Aorta (tissue), 5 donors: Measurements from ENCODE around the gene ZNF775. TPM values are rescaled to one million over a fixed set of nuclear protein-coding genes. Genes with fewer than 3 reads are reported as not detected.

ENCODE experiments used
- ATAC-seq: fragments of 200-7000 bp; cut with Tn5 transposase; one replicate; pipeline ENCODE4 v1.9.1; 2022; ENCODE audit warnings: moderate library complexity; ENCODE audit not compliant: low FRiP score
- DNase-seq, 2 donors: peaks; one replicate each; pipeline ENCODE4 v3.0.0-alpha.2; 2020
- H3K27ac ChIP-seq, 2 donors: one replicate each; pipeline ENCODE4 v1.5.1; 2013; ENCODE audit warnings: low read length in 2 of 2, mild to moderate bottlenecking in 2 of 2, moderate library complexity in 2 of 2, control low read depth in 1 of 2, inconsistent platforms in 1 of 2, low read depth in 1 of 2
- H3K27me3 ChIP-seq, 2 donors: one replicate each; pipeline ENCODE4 v1.6.1; 2013; ENCODE audit warnings: control low read depth in 1 of 2, low read length in 1 of 2, mild to moderate bottlenecking in 1 of 2, moderate library complexity in 1 of 2; ENCODE audit not compliant: insufficient read depth in 2 of 2, control insufficient read depth in 1 of 2
- H3K36me3 ChIP-seq, 2 donors: one replicate each; pipeline ENCODE4 v1.6.1; 2013; ENCODE audit warnings: control low read depth in 1 of 2, low read length in 1 of 2, mild to moderate bottlenecking in 1 of 2; ENCODE audit not compliant: insufficient read depth in 2 of 2, control insufficient read depth in 1 of 2
- H3K4me1 ChIP-seq, 2 donors: one replicate each; pipeline ENCODE4 v1.6.1; 2013; ENCODE audit warnings: low read length in 2 of 2, control low read depth in 1 of 2, mild to moderate bottlenecking in 1 of 2, moderate library complexity in 1 of 2; ENCODE audit not compliant: insufficient read depth in 2 of 2, control insufficient read depth in 1 of 2
- H3K4me3 ChIP-seq, 2 donors: one replicate each; pipeline ENCODE4 v1.5.1; 2013; ENCODE audit warnings: low read length in 2 of 2, control low read depth in 1 of 2, mild to moderate bottlenecking in 1 of 2
- H3K9me3 ChIP-seq: one replicate; pipeline ENCODE4 v1.6.1; 2013; ENCODE audit warnings: mild to moderate bottlenecking, low read length; ENCODE audit not compliant: control insufficient read depth
- WGBS, 2 donors: extraction: QIAGEN DNeasy Blood & Tissue Kit; methylation state at CpG; one replicate each; pipeline ENCODE4 v1.1.7; 2013; 5-methylcytosine and 5-hydroxymethylcytosine counted together
- intact Hi-C, 2 donors: fragments of 100-400 bp; cut with DNase I; formaldehyde crosslinking; loops; one replicate each; pipeline versions ENCODE4 v1.14.2 to v1.15.0; 2022
- polyA plus RNA-seq, 2 donors: library from polyadenylated mRNA; stranded (reverse); fragments of 200-250 nt; gene quantifications; one replicate each; pipeline ENCODE4 v1.2.3, GENCODE V29; 2013
- total RNA-seq, 2 donors: library from RNA; stranded (reverse); fragmentation: NEBNext Ultra II Directional; extraction: Animal tissue kit (Norgen Biotek cat#: 25700); gene quantifications; one replicate each; pipeline ENCODE4 v1.2.1, GENCODE V29; 2021
- donor health status: healthy with polysubstance abuse.
- donor health status: Bipolar disorder and iron deficiency.
- donor health status: DM: no; HTN: no; CAD: no.
- donor health status: DM: no; HTN: no; CAD: no.
- donor health status: DM: yes; HTN: yes; CAD: no.

ZNF775 gene
- total and polyA plus RNA-seq, 4 donors = 1.9 to 6.4 (median 3.3) TPM

GRCh38 chr7:150363872-150364271 is 15.3 kb upstream of the ZNF775 start:
- intact Hi-C loops = no loop called here
- H3K27ac ChIP-seq = no peak overlapping the region
- no peaks in the 10 kb centered on the region for H3K36me3 ChIP-seq
- H3K4me3 ChIP-seq = no peak overlapping the region
- H3K27me3 ChIP-seq = no peaks in the 10 kb centered on the region
- no peaks in the 10 kb centered on the region for H3K4me1 ChIP-seq
- 87 to 89% methylated on average over 5 of the region's 5 CpGs for WGBS, 2 donors
- H3K9me3 ChIP-seq = no peaks in the 10 kb centered on the region
- ATAC-seq (no peak), DNase-seq (no peak)

- no peak for DNase-seq
- H3K27me3 ChIP-seq = no peaks in the 10 kb centered on the region
- WGBS, 2 donors = 92 to 93% methylated on average over 10 of the region's 10 CpGs
- H3K4me1 ChIP-seq = no peaks in the 10 kb centered on the region
- no peak overlapping the region for H3K4me3 ChIP-seq
- no peaks in the 10 kb centered on the region for H3K36me3 ChIP-seq
- no peak for ATAC-seq
- no peaks in the 10 kb centered on the region for H3K9me3 ChIP-seq
- H3K27ac ChIP-seq = no peak overlapping the region
- intact Hi-C loops = no loop called here
Measured at GRCh38 chr7:150365194-150365593, 13.9 kb upstream of the ZNF775 start.

- DNase-seq (no peak), ATAC-seq (no peak)
- intact Hi-C loops = no loop called here
- no peaks in the 10 kb centered on the region for H3K9me3 ChIP-seq
- no peaks in the 10 kb centered on the region for H3K27me3 ChIP-seq
- WGBS, 2 donors = 86 to 90% methylated on average over 5 of the region's 5 CpGs
- H3K4me1 ChIP-seq = no peaks in the 10 kb centered on the region
- no peak overlapping the region for H3K4me3 ChIP-seq
- H3K36me3 ChIP-seq = no peaks in the 10 kb centered on the region
- H3K27ac ChIP-seq = no peak overlapping the region
Measured at GRCh38 chr7:150365673-150366398, 13.3 kb upstream of the ZNF775 start.

GRCh38 chr7:150367677-150368095 is 11.4 kb upstream of the ZNF775 start:
- ATAC-seq = no peak
- Histone ChIP-seq H3K9me3 (no peaks in the 10 kb centered on the region), H3K27ac (peak overlapping the region in 1 of 2 donors; percentile 62), H3K4me3 (peak overlapping the region in 1 of 2 donors; percentile 24), H3K4me1 (no peaks in the 10 kb centered on the region), H3K27me3 (no peaks in the 10 kb centered on the region), H3K36me3 (no peaks in the 10 kb centered on the region)
- 57 to 59% methylated on average over 8 of the region's 8 CpGs for WGBS, 2 donors
- no peak for DNase-seq
- intact Hi-C loops = loop anchor here (1.0 to 2.0 kb wide), 3 partner anchors 12 to 38 kb away; partner anchors contain the start of gene ZNF775 (in 1 of the 2)

GRCh38 chr7:150368096-150368883 is 10.8 kb upstream of the ZNF775 start, which contains the start of gene REPIN1:
Gene REPIN1, plus strand, starts transcription at chr7:150368822. Its CDS starts 890 bp downstream, at chr7:150369712.
- intact Hi-C loops = loop anchor here (1.0 to 2.0 kb wide), 3 partner anchors 11 to 37 kb away; partner anchors contain the start of gene ZNF775 (in 1 of the 2)
- H3K4me1 ChIP-seq = no peaks in the 10 kb centered on the region
- no peaks in the 10 kb centered on the region for H3K36me3 ChIP-seq
- WGBS, 2 donors = 0 to 1% methylated on average over 71 to 85 of the region's 85 CpGs
- H3K9me3 ChIP-seq = no peaks in the 10 kb centered on the region
- ATAC-seq = peak; percentile 92
- peak; percentile 97 for DNase-seq
- H3K27ac ChIP-seq = peak within 1 kb of the TSS; percentile 62 to 88
- H3K4me3 ChIP-seq = peak within 1 kb of the TSS; percentile 64 to 74
- H3K27me3 ChIP-seq = no peaks in the 10 kb centered on the region

- no peaks in the 10 kb centered on the region for H3K36me3 ChIP-seq
- H3K27ac ChIP-seq = peak overlapping the region; percentile 57 to 88
- peak; percentile 73 for ATAC-seq
- peak; percentile 84 to 91 for DNase-seq
- 1% methylated on average over 45 to 58 of the region's 58 CpGs for WGBS, 2 donors
- intact Hi-C loops = loop anchor here (1.0 to 2.0 kb wide), 3 partner anchors 10 to 36 kb away; partner anchors contain the start of gene ZNF775 (in 1 of the 2)
- peak overlapping the region; percentile 64 to 74 for H3K4me3 ChIP-seq
- no peaks in the 10 kb centered on the region for H3K27me3 ChIP-seq
- no peaks in the 10 kb centered on the region for H3K9me3 ChIP-seq
- no peaks in the 10 kb centered on the region for H3K4me1 ChIP-seq
Measured at GRCh38 chr7:150368884-150369747, 10.0 kb upstream of the ZNF775 start.

- Histone ChIP-seq H3K4me3 (peak overlapping the region in 1 of 2 donors; percentile 64), H3K36me3 (no peaks in the 10 kb centered on the region), H3K27ac (peak overlapping the region in 1 of 2 donors; percentile 57), H3K27me3 (no peaks in the 10 kb centered on the region), H3K4me1 (no peaks in the 10 kb centered on the region), H3K9me3 (no peaks in the 10 kb centered on the region)
- ATAC-seq (no peak), DNase-seq (no peak)
- WGBS, 2 donors = 54 to 55% methylated on average over 23 of the region's 23 CpGs
- intact Hi-C loops = loop anchor here in 1 of 2 donors (2.0 kb wide), 1 partner anchor 35 kb away; a partner anchor contains a TSS
Measured at GRCh38 chr7:150369748-150370501, 9.2 kb upstream of the ZNF775 start.
